Cerebellar nuclear complex (tissue), 1 donor: ENCODE results near the gene SP110.
"Not testable (repeated sequence)": the region's sequence is repeated elsewhere in the genome, so short reads cannot be mapped to it uniquely, and the experiment has no call there.

ENCODE experiments used
- DNase-seq, 2 experiments: peaks; one replicate each; lab custom pipeline; 2025; lab: John Stamatoyannopoulos, UW

Gene SP110

DNA sequence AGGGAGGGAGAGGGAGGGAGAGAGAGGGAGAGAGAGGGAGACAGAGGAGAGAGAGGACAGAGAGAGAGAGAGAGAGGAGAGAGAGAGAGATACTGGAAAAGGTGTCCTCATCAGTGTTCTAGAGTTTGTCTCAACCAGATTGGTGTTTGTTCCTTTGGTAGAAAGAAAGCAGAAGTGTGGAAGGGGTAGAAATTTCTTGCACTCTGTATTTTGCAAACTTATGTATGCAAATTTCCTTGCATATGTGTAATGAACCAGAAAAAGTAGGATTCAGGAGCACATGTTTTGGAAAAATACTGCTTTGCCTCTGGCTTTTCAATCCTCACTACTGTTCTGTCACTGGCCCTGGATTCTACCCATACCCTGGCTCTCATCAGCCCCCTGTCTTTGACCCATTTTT, 4.7 kb upstream of the SP110 start:
- no peak for DNase-seq

- DNase-seq, result not testable (repeated sequence)
Measured at GRCh38 chr2:230222829-230223228, 3.0 kb upstream of the SP110 start.

GRCh38 chr2:230221493-230221892, 1.7 kb upstream of the SP110 start:
- DNase-seq, result no peak

- no peak for DNase-seq
Measured at GRCh38 chr2:230220347-230220969, 674 bp upstream of the SP110 start.

DNA sequence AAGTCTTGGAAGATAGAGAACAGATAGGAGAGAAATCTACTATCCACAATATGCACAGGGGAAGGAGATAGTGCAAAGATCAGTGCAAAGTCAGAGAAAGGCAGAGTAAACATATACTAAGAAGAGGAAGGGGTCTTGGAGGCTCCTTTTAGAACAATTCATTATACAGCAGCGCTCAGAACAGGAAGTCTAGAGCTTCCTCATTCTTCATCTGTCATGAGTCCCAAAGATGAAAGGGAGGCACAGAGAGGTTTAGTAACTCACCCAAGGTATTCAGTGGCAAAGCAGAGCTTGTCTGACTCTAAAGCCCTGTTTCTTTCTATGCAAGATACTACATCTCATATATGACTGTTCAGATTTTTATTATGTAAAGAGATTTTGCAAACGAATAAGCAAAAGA, 1.4 kb downstream of the SP110 start:
- no peak for DNase-seq

DNA sequence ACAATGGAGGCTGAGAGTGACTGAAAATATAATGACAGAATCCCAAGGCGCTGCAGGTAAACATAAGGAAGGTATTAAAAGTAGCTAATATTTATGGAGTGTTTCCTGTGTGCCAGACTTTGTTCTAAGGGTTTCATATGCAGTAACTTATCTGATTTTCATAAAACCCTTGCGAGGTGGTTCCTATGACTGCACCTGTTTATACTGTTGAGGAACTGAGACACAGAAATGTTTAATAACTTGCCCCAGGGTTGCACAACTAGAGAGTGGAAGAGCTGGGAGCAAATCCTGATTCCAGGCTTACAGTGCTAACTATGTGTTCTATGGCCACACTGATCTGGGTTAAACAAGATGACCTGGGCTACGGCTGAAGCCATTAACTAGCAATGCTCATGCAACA, 2.4 kb downstream of the SP110 start:
- no peak for DNase-seq

DNA sequence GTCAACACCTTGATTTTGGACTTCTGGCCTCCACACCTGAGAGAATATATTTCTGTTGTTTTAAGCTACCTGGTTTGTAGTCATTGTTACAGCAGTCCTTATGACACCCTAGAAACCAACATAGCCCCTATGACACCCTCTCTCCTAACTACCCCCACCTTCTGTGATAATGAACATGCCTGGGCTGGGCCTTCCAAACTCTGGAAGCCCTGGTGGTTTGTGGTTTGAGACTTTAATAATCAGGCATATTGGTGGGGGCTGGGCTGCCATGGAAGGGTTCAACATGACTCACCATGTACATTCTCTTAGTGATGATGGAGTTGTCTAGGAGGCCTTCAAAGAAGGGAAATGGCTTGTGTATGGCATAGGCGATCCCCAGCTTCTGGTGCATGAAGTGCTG, 3.3 kb downstream of the SP110 start:
- no peak for DNase-seq

GRCh38 chr2:230209422-230210051, 10.2 kb downstream of the SP110 start:
- DNase-seq, result no peak

DNA sequence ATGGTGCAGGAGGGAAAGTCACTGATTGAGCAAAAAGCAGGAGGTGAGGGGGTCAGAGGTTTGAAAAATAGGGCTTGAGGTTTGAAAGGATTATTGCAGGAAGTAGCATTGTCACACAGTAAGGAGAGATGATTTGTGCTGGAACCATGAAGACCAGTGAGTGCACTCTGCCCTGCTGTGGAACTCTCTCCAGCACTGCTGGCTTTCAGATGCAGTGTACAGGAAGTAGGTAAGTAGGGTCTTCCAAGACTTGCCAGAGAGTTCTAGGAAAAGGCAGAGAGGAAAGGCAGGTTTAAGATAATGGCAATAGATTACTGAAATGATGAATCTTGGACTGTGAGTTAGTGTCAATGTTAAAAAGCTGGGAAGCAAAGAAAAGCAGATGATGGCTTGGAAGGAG, 11.2 kb downstream of the SP110 start:
- no peak for DNase-seq

GRCh38 chr2:230205721-230206120, 14.1 kb downstream of the SP110 start:
- no peak for DNase-seq

DNA sequence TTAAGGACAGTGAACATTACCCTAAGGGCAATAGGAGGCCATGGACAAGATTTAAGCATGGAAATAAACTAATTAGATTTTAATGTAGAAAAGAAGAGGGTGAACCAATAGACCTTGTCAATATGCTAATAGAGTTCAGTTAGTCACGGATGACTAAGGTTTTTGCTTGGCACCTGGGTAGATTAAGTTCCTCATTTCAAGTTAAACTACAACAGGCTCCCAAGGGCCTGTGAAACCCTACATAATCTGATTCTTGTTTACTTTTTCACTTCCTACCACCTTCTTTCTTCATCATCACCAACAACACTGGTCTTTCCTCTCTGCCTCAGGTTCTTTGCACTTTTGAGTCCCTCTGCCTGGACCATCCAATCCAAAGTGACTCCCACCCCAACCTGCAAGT, 14.8 kb downstream of the SP110 start:
- no peak for DNase-seq

GRCh38 chr2:230203110-230203676, 16.6 kb downstream of the SP110 start:
- no peak for DNase-seq

DNA sequence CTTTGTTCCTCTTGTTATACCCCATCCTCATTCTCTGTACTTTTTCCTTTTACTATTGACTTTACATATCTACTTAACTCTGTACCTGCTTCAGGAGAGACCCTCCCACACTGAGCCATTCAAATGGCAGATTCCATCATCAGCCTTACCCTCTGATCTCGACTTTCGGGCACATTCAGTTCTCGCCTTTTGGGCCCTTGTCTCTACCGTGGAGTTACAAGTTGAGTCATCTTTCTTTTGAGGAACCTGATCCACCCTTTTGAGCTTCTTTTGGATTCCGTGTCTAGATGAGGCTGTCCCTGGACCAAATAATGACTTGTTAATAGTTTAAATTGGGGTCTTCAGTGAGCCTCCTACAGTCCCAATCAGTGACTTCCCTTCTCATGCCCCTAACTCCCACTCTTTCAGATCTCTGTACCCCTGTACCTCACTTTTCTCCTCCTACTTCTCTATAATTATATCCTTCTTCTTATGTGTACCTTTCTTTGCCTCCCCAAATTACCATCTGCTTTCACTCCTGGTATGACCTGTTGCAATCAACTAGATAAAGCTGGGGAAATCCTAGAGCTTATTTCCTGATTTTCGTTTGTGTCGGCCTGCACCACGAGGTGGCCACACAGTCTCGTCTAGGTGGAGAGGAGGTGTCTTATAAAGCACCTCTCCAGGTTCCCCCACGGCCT, 17.2 kb downstream of the SP110 start:
- no peak for DNase-seq

- no peak for DNase-seq
Measured at GRCh38 chr2:230184727-230185578, 34.8 kb downstream of the SP110 start.

DNA sequence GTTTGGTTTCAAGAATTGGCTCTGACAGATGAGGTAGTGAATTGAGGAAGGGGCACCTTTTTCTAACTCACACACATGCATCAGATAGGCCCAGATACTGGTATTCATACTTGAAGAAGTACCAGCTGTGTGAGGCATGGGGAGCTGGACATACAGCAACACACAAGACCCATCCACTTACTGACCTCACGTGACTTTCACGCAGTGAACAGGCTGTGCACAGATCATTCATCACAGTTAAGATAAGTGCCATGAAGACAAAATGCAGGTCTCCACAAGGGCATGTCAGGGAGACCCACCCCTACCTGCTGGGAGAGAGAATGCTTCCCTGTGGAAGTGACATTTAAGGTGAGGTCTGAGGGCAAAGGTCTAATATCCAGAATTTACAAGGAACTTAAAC, 38.6 kb downstream of the SP110 start:
- DNase-seq, result no peak

- DNase-seq, result no peak
Measured at GRCh38 chr2:230179907-230180306, 39.9 kb downstream of the SP110 start.

- DNase-seq, result no peak
Measured at GRCh38 chr2:230178546-230179485, 41.0 kb downstream of the SP110 start.

GRCh38 chr2:230176996-230177395, 42.8 kb downstream of the SP110 start:
- DNase-seq, result no peak

GRCh38 chr2:230174466-230174865, 45.3 kb downstream of the SP110 start:
- DNase-seq, result no peak

DNA sequence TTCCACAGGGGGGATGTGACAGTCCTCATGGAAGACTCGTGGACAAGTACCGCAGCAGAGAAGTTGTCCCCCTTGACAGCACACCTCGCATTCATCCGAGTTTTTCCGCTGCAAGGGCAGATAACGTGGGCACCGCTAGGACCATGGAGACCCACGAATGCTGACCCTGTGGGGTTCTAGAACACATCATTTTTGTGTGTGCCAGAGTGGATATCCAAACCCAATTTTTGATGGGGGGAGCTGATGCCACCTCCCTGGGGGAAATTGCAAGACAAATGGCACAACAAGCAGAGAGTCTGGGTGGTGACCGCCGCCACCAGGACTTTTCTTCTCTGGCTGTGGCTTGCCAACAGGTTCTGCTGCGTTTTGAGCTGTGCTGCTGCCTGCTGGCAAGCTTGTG, 46.9 kb downstream of the SP110 start:
- DNase-seq, result no peak

DNA sequence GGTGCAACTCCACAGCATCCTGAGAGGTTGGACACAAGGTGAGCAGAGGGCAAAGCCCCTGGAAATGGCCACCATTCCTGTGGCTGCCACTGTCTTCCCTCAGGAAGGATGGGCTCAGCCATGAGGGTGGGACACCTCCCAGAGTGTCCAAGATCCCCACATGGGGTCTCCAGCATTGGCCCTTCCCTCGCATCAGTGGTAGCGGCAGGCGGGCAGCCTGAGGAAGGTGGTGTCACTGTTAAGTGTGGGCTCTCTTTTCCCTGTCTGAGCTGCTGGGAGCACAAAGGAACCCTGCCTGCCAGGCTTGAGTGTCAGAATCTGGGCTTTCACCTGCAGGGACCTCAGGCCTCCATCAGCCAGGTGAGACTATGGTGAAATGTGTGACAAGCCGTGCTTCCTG, 47.6 kb downstream of the SP110 start:
- DNase-seq, result no peak
